Sigmoid colon (tissue), 7 donors: Measurements from ENCODE around the gene ATP2B2. TPM values are rescaled to one million over a fixed set of nuclear protein-coding genes. Genes with fewer than 3 reads are reported as not detected.

Source experiments
- DNase-seq: peaks from one replicate; pipeline ENCODE4 v3.0.0-alpha.2; 2019
- H3K27ac ChIP-seq, 4 donors: fragments of 200-600 bp; sonication (generic); one replicate each; pipeline ENCODE4 v1.5.1; 2016 to 2019; ENCODE audit warnings: mild to moderate bottlenecking in 1 of 4
- H3K27me3 ChIP-seq, 3 donors: fragments of 200-600 bp; sonication (generic); one replicate each; pipeline ENCODE4 v1.5.1; 2019; ENCODE audit warnings: mild to moderate bottlenecking in 1 of 3
- H3K36me3 ChIP-seq, 4 donors: fragments of 200-600 bp; sonication (generic); one replicate each; pipeline ENCODE4 v1.5.1; 2016 to 2019
- H3K4me1 ChIP-seq, 4 donors: fragments of 200-600 bp; sonication (generic); one replicate each; pipeline ENCODE4 v1.5.1; 2017 to 2019
- H3K4me3 ChIP-seq, 4 donors: fragments of 200-600 bp; sonication (generic); one replicate each; pipeline ENCODE4 v1.5.1; 2017 to 2019; ENCODE audit warnings: mild to moderate bottlenecking in 2 of 4, moderate library complexity in 1 of 4
- H3K9me3 ChIP-seq, 4 donors: fragments of 200-600 bp in 3 of 4; sonication (generic) in 3 of 4; one replicate each; pipeline versions ENCODE4 v1.5.1 to v1.6.1; 2013 to 2019
- CTCF ChIP-seq, 4 experiments: fragments of 450-650 bp in 3 of 4; fragments of 200-600 bp in 1 of 4; IDR thresholded peaks; one replicate each; pipeline ENCODE4 v1.5.1; 2016 to 2019; ENCODE audit warnings: antibody characterized with exemption in 4 of 4, mild to moderate bottlenecking in 3 of 4, moderate library complexity in 2 of 4
- EP300 ChIP-seq, 4 donors: sonication (generic); formaldehyde crosslinking; IDR thresholded peaks; one replicate each; pipeline ENCODE4 v1.6.1; 2017; ENCODE audit warnings: antibody characterized with exemption in 4 of 4
- POLR2A ChIP-seq, 2 donors: fragments of 450-650 bp; IDR thresholded peaks; one replicate each; pipeline ENCODE4 v1.6.1; 2016; ENCODE audit warnings: antibody characterized with exemption in 2 of 2, mild to moderate bottlenecking in 2 of 2, moderate library complexity in 2 of 2
- POLR2AphosphoS5 ChIP-seq, 4 donors: sonication (generic); formaldehyde crosslinking; IDR thresholded peaks; one replicate each; pipeline ENCODE4 v1.6.1; 2017; ENCODE audit warnings: antibody characterized with exemption in 4 of 4
- WGBS, 2 donors: extraction: QIAGEN DNeasy Blood & Tissue Kit; methylation state at CpG; one replicate each; pipeline ENCODE4 v1.1.7; 2013; 5-methylcytosine and 5-hydroxymethylcytosine counted together
- intact Hi-C: fragments of 100-400 bp; cut with DNase I; formaldehyde crosslinking; loops from one replicate; pipeline ENCODE4 v1.15.1; 2023
- polyA plus RNA-seq, 3 donors: library from polyadenylated mRNA; stranded (reverse); fragments of 200-250 nt; gene quantifications; one replicate each; pipeline ENCODE4 v1.2.3, GENCODE V29; 2013
- total RNA-seq, 4 donors: library from RNA; depleted of rRNA; stranded (reverse); fragments of >200 nt; gene quantifications; one replicate each; pipeline ENCODE4 v1.1.0, GENCODE V29; 2016
- donor health status: healthy with polysubstance abuse.
- donor health status: Bipolar disorder and iron deficiency.
- donor health status: healthy.

The ATP2B2 gene
- total and polyA plus RNA-seq, 7 donors, result under 0.01 to 0.83 (median 0.23) TPM; not detected in 3

- no peaks in the 10 kb centered on the region for H3K4me1 ChIP-seq
- H3K9me3 ChIP-seq, result no peaks in the 10 kb centered on the region
- no peak for TF ChIP-seq EP300 (IDR thresholded peaks at IDR 0.05)
- no peak for TF ChIP-seq POLR2AphosphoS5 (IDR thresholded peaks at IDR 0.05)
- no peak for TF ChIP-seq POLR2A (IDR thresholded peaks at IDR 0.05)
- TF ChIP-seq CTCF (IDR thresholded peaks at IDR 0.05), result no peak
- DNase-seq, result no peak
- H3K27ac ChIP-seq, result no peak overlapping the region
- H3K4me3 ChIP-seq, result no peak overlapping the region
- no peaks in the 10 kb centered on the region for H3K36me3 ChIP-seq
- peaks cover 0 to 17% (median 0%) of the 10 kb centered on the region in 3 donors for H3K27me3 ChIP-seq
- intact Hi-C loops, result no loop called here
- WGBS, 2 donors, result 62 to 78% methylated on average over 12 of the region's 12 CpGs
Observed at GRCh38 chr3:10338591-10339353, 166.6 kb downstream of the ATP2B2 start.

GRCh38 chr3:10338164-10338470, 167.3 kb downstream of the ATP2B2 start:
- H3K4me1 ChIP-seq, result no peaks in the 10 kb centered on the region
- no peak overlapping the region for H3K4me3 ChIP-seq
- intact Hi-C loops, result no loop called here
- peaks cover 0 to 11% (median 0%) of the 10 kb centered on the region in 3 donors for H3K27me3 ChIP-seq
- DNase-seq, result no peak
- no peak for TF ChIP-seq CTCF (IDR thresholded peaks at IDR 0.05)
- TF ChIP-seq EP300 (IDR thresholded peaks at IDR 0.05), result no peak
- TF ChIP-seq POLR2AphosphoS5 (IDR thresholded peaks at IDR 0.05), result no peak
- TF ChIP-seq POLR2A (IDR thresholded peaks at IDR 0.05), result no peak
- no peaks in the 10 kb centered on the region for H3K36me3 ChIP-seq
- H3K9me3 ChIP-seq, result no peaks in the 10 kb centered on the region
- WGBS, 2 donors, result 91 to 93% methylated on average over 16 of the region's 16 CpGs
- no peak overlapping the region for H3K27ac ChIP-seq

- Histone ChIP-seq H3K36me3 (no peaks in the 10 kb centered on the region), H3K4me1 (no peaks in the 10 kb centered on the region), H3K27me3 (peaks cover 0 to 11% (median 0%) of the 10 kb centered on the region in 3 donors), H3K9me3 (no peaks in the 10 kb centered on the region), H3K4me3 (no peak overlapping the region), H3K27ac (no peak overlapping the region)
- TF ChIP-seq CTCF (IDR thresholded peaks at IDR 0.05) (no peak), POLR2AphosphoS5 (IDR thresholded peaks at IDR 0.05) (no peak), POLR2A (IDR thresholded peaks at IDR 0.05) (no peak), EP300 (IDR thresholded peaks at IDR 0.05) (no peak)
- intact Hi-C loops, result no loop called here
- DNase-seq, result no peak
- 55 to 72% methylated on average over 20 of the region's 20 CpGs for WGBS, 2 donors
Observed at GRCh38 chr3:10337323-10338163, 167.8 kb downstream of the ATP2B2 start.

GRCh38 chr3:10336761-10337160, 168.6 kb downstream of the ATP2B2 start:
- peaks cover 0 to 11% (median 0%) of the 10 kb centered on the region in 3 donors for H3K27me3 ChIP-seq
- TF ChIP-seq EP300 (IDR thresholded peaks at IDR 0.05) (no peak), POLR2AphosphoS5 (IDR thresholded peaks at IDR 0.05) (no peak), CTCF (IDR thresholded peaks at IDR 0.05) (no peak), POLR2A (IDR thresholded peaks at IDR 0.05) (no peak)
- no peaks in the 10 kb centered on the region for H3K36me3 ChIP-seq
- WGBS, 2 donors, result 92% methylated on average over 11 of the region's 11 CpGs
- H3K27ac ChIP-seq, result no peak overlapping the region
- H3K9me3 ChIP-seq, result no peaks in the 10 kb centered on the region
- no peaks in the 10 kb centered on the region for H3K4me1 ChIP-seq
- intact Hi-C loops, result no loop called here
- DNase-seq, result no peak
- no peak overlapping the region for H3K4me3 ChIP-seq
